DOHH2 (cell line): ENCODE measurements around the gene NDC80.
"Not testable (repeated sequence)": the region's sequence is repeated elsewhere in the genome, so short reads cannot be mapped to it uniquely, and the experiment has no call there.

Source experiments
- H3F3A ChIP-seq: fragments of 200-600 bp; sonication (generic), shearing (Covaris generic); 2 replicates; pipeline ENCODE4 v1.6.0; 2016; ENCODE audit warnings: antibody characterized with exemption, mild to moderate bottlenecking; ENCODE audit not compliant: control insufficient read depth, insufficient read depth
- H3K27ac ChIP-seq: fragments of 200-600 bp; sonication (generic); 2 replicates; pipeline ENCODE4 v1.5.1; 2014; ENCODE audit warnings: low read depth, mild to moderate bottlenecking, low read length, moderate library complexity
- H3K27me3 ChIP-seq: fragments of 200-600 bp; sonication (generic); 2 replicates; pipeline ENCODE4 v1.6.1; 2014; ENCODE audit warnings: mild to moderate bottlenecking, low read length, mixed read lengths; ENCODE audit not compliant: control insufficient read depth
- H3K36me3 ChIP-seq: fragments of 200-600 bp; sonication (generic); 2 replicates; pipeline ENCODE4 v1.6.1; 2014; ENCODE audit warnings: mild to moderate bottlenecking, low read length, moderate library complexity, mixed read lengths; ENCODE audit not compliant: control insufficient read depth
- H3K4me1 ChIP-seq: fragments of 200-600 bp; sonication (generic); 2 replicates; pipeline ENCODE4 v1.6.1; 2014; ENCODE audit warnings: mild to moderate bottlenecking, low read length, mixed read lengths; ENCODE audit not compliant: control insufficient read depth
- H3K4me2 ChIP-seq: fragments of 200-600 bp; sonication (generic); 2 replicates; pipeline ENCODE4 v1.6.0; 2014; ENCODE audit warnings: mild to moderate bottlenecking, low read length, moderate library complexity
- H3K4me3 ChIP-seq: fragments of 200-600 bp; sonication (generic); 2 replicates; pipeline ENCODE4 v1.5.1; 2014; ENCODE audit warnings: mild to moderate bottlenecking, low read length, mixed read lengths
- H3K79me2 ChIP-seq: fragments of 200-600 bp; sonication (generic); 2 replicates; pipeline ENCODE4 v1.6.1; 2014; ENCODE audit warnings: mild to moderate bottlenecking, low read length, mixed read lengths; ENCODE audit not compliant: control insufficient read depth
- H3K9me2 ChIP-seq: fragments of 200-600 bp; sonication (generic); replicated peaks from 2 replicates; pipeline ENCODE4 v1.6.1; 2014; ENCODE audit warnings: mild to moderate bottlenecking, low read length, mixed read lengths; ENCODE audit not compliant: control insufficient read depth
- H3K9me3 ChIP-seq: fragments of 200-600 bp; sonication (generic); 2 replicates; pipeline ENCODE4 v1.6.1; 2014; ENCODE audit warnings: antibody characterized with exemption, low read length, mixed read lengths; ENCODE audit not compliant: control insufficient read depth, insufficient read depth
- H4K20me1 ChIP-seq: fragments of 200-600 bp; sonication (generic); 2 replicates; pipeline ENCODE4 v1.6.0; 2014; ENCODE audit warnings: low read depth, mild to moderate bottlenecking, antibody characterized with exemption, low read length, moderate library complexity; ENCODE audit not compliant: control insufficient read depth, insufficient read depth
- EZH2phosphoT487 ChIP-seq: fragments of 200-600 bp; sonication (generic); IDR thresholded peaks from 2 replicates; pipeline ENCODE4 v1.6.1; 2017; ENCODE audit warnings: borderline replicate concordance, mild to moderate bottlenecking, antibody characterized with exemption, low read length, moderate library complexity, mixed read lengths
- TF ChIP-seq, protein P1 (sequence below): fragments of 200-600 bp; sonication (generic); IDR thresholded peaks from one replicate; pipeline ENCODE4 v1.5.1; 2014; ENCODE audit warnings: antibody characterized with exemption, mild to moderate bottlenecking, low read depth, low read length; ENCODE audit not compliant: poor library complexity, severe bottlenecking

Gene NDC80

GRCh38 chr18:2540575-2540974 is 30.8 kb upstream of the NDC80 start:
- peaks cover 9% of the 10 kb centered on the region for H3K4me1 ChIP-seq
- H3K79me2 ChIP-seq, result no peaks in the 10 kb centered on the region
- TF ChIP-seq, protein P1, sequence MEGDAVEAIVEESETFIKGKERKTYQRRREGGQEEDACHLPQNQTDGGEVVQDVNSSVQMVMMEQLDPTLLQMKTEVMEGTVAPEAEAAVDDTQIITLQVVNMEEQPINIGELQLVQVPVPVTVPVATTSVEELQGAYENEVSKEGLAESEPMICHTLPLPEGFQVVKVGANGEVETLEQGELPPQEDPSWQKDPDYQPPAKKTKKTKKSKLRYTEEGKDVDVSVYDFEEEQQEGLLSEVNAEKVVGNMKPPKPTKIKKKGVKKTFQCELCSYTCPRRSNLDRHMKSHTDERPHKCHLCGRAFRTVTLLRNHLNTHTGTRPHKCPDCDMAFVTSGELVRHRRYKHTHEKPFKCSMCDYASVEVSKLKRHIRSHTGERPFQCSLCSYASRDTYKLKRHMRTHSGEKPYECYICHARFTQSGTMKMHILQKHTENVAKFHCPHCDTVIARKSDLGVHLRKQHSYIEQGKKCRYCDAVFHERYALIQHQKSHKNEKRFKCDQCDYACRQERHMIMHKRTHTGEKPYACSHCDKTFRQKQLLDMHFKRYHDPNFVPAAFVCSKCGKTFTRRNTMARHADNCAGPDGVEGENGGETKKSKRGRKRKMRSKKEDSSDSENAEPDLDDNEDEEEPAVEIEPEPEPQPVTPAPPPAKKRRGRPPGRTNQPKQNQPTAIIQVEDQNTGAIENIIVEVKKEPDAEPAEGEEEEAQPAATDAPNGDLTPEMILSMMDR, result no peak
- no peak for TF ChIP-seq EZH2phosphoT487
- 0 out of 2 replicates have a peak, but pooled peaks cover 5% of the 10 kb centered on the region for H3K36me3 ChIP-seq
- H3K27ac ChIP-seq, result no peak overlapping the region
- H3K4me3 ChIP-seq, result no peak overlapping the region
- no peak overlapping the region for H3K4me2 ChIP-seq
- no peaks in the 10 kb centered on the region for H3K27me3 ChIP-seq
- no peaks in the 10 kb centered on the region for H4K20me1 ChIP-seq
- no peaks in the 10 kb centered on the region for H3K9me3 ChIP-seq
- no peaks in the 10 kb centered on the region for H3F3A ChIP-seq
- no peaks in the 10 kb centered on the region for H3K9me2 ChIP-seq

GRCh38 chr18:2541925-2542563 is 29.3 kb upstream of the NDC80 start:
- not testable (repeated sequence) for H3K4me1 ChIP-seq, H3K9me2 ChIP-seq, H3K79me2 ChIP-seq, H3F3A ChIP-seq, H4K20me1 ChIP-seq, H3K4me3 ChIP-seq, H3K27ac ChIP-seq, H3K27me3 ChIP-seq, H3K9me3 ChIP-seq
- peaks cover 13% of the 10 kb centered on the region for H3K36me3 ChIP-seq
- peak overlapping the region; percentile 46 for H3K4me2 ChIP-seq
- TF ChIP-seq, protein P1, result peak; percentile 37

DNA sequence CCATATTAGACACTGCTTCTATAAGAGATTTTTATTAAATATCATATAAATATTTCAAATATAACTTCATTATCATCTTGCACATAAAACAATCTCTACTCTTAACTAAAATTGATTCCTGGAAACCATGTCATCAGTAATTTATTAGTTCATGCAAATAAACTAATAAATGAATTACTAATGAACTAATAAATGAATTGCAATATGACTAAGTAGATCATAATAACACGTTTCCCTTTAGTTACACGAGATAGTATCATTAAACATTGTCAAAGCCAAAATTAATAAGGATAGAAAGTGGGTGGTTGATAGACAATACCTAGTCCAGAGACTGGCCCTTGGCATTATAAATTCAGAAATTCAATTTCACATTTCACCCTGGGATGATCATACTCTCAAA is 26.2 kb upstream of the NDC80 start:
- H3F3A ChIP-seq, result no peaks in the 10 kb centered on the region
- H3K9me3 ChIP-seq, result no peaks in the 10 kb centered on the region
- peaks cover 14% of the 10 kb centered on the region for H3K36me3 ChIP-seq
- H3K4me2 ChIP-seq, result no peak overlapping the region
- TF ChIP-seq, protein P1, result no peak
- TF ChIP-seq EZH2phosphoT487, result no peak
- H3K27ac ChIP-seq, result no peak overlapping the region
- no peak overlapping the region for H3K4me3 ChIP-seq
- no peaks in the 10 kb centered on the region for H4K20me1 ChIP-seq
- H3K4me1 ChIP-seq, result peaks cover 7% of the 10 kb centered on the region
- H3K9me2 ChIP-seq, result no peaks in the 10 kb centered on the region
- no peaks in the 10 kb centered on the region for H3K79me2 ChIP-seq
- no peaks in the 10 kb centered on the region for H3K27me3 ChIP-seq
